Stimulated activated CD4-positive, alpha-beta T cell treated with anti-CD3 and anti-CD28 coated beads, Interleukin-15, amount 100 ng/mL, for 24 hours (primary cell): Measurements from ENCODE around the gene ZSWIM3.
"Not testable (repeated sequence)": the region's sequence is repeated elsewhere in the genome, so short reads cannot be mapped to it uniquely, and the experiment has no call there.

ENCODE experiments used
- DNase-seq: peaks from one replicate; pipeline ENCODE4 v3.0.0-alpha.2; 2020

Gene ZSWIM3

GRCh38 chr20:45861221-45862075 lies 4.0 kb downstream of the ZSWIM3 start:
- DNase-seq: no peak

GRCh38 chr20:45863543-45864470 lies 6.4 kb downstream of the ZSWIM3 start:
- DNase-seq: no peak

- DNase-seq: no peak
Observed at GRCh38 chr20:45866454-45866853, 9.0 kb downstream of the ZSWIM3 start.

GRCh38 chr20:45867136-45867818 lies 9.9 kb downstream of the ZSWIM3 start:
- no peak for DNase-seq

- DNase-seq: no peak
Observed at GRCh38 chr20:45867819-45868176, 10.4 kb downstream of the ZSWIM3 start.

- no peak for DNase-seq
Observed at GRCh38 chr20:45872626-45873025, 15.2 kb downstream of the ZSWIM3 start.

- DNase-seq: no peak
Observed at GRCh38 chr20:45873409-45874103, 16.1 kb downstream of the ZSWIM3 start.

GRCh38 chr20:45874104-45874481 lies 16.7 kb downstream of the ZSWIM3 start:
- not testable (repeated sequence) for DNase-seq

- DNase-seq: no peak
Observed at GRCh38 chr20:45874576-45874975, 17.2 kb downstream of the ZSWIM3 start.

- no peak for DNase-seq
Observed at GRCh38 chr20:45878076-45878761, 20.8 kb downstream of the ZSWIM3 start.

- peak; percentile 99 for DNase-seq
Observed at GRCh38 chr20:45880988-45881788, 23.8 kb downstream of the ZSWIM3 start, which contains the start of gene ZSWIM1. TSS of gene ZSWIM1 (plus strand) at chr20:45881227. CDS start at chr20:45882593, 1,366 bp downstream.

GRCh38 chr20:45882469-45883099 lies 25.2 kb downstream of the ZSWIM3 start:
- no peak for DNase-seq

GRCh38 chr20:45883100-45883469 lies 25.7 kb downstream of the ZSWIM3 start:
- no peak for DNase-seq

GRCh38 chr20:45886590-45887345 lies 29.4 kb downstream of the ZSWIM3 start:
- no peak for DNase-seq

GRCh38 chr20:45887346-45887715 lies 29.9 kb downstream of the ZSWIM3 start, which contains the start of gene SPATA25:
TSS of gene SPATA25 (minus strand) at chr20:45887622. CDS start at chr20:45887590, 32 bp downstream.
- no peak for DNase-seq

- no peak for DNase-seq
Observed at GRCh38 chr20:45888681-45889080, 31.3 kb downstream of the ZSWIM3 start.

- DNase-seq: peak; percentile 64
Observed at GRCh38 chr20:45890077-45890984, 32.9 kb downstream of the ZSWIM3 start.
